ENCODE measurements around the gene PLCB2.

Gene PLCB2

DNA sequence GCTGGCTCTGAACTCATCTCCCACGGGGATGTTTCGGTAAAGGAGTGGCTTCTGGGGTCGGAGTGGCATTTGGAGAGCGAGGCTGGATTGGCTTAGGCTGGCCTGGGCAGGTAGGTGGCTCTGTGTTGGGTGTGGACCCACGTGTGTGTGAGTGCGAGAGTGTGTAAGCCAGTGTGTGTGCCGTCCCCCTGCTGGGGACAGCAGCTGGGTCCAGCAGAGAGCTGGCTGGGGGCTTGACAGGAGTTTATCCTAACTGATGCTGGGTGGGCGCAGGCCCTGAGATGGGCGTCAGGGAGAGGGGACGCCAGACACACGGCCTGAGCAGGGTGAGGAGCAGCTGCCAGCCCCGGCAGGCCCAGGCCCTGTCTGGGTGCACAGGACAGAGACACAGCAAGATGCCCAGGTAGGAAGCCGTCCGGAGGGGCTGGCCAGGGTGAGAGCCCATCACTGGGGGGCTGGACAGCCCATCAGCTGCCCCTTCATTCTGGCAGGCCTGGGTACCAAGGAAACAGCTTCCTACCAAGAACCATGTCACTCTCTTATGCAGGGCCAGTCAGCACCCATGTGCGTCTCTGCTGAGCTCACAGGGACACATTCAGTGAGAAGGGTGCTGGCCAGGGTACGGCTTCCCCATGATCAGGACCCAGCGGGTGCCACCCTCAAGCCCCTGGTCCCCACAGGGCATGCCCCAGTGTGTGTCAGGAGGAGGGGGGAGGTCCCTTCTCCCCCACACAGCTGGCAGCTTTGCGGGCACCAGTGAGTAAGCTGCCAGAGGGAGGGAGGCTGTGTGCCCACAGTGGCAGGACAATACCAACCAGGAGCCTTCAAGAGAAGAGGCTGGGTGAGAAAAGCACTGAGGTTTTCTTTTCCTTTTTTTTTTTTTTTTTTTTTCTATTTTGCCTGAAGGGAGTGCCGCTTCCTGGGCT lies 67.8 kb downstream of the PLCB2 start:
- WGBS, 2 experiments (ENCODE audit: insufficient coverage in 2 of 2): 87 to 88% methylated on average over 14 to 16 of the region's 19 CpGs
- Histone ChIP-seq H3K4me3 (ENCODE audit: extremely low read depth, insufficient read depth, low read length, poor library complexity, severe bottlenecking) (no peak overlapping the region), H3K36me3 (ENCODE audit: control insufficient read depth, insufficient read depth, low read length) (no peaks in the 10 kb centered on the region), H3K27ac (ENCODE audit: low read depth, low read length, severe bottlenecking) (no peak overlapping the region), H3K4me1 (ENCODE audit: control insufficient read depth, insufficient read depth, low read length, poor library complexity, severe bottlenecking) (peaks cover 14% of the 10 kb centered on the region), H3K9me3 (ENCODE audit: control insufficient read depth, low read length) (no peaks in the 10 kb centered on the region)

DNA sequence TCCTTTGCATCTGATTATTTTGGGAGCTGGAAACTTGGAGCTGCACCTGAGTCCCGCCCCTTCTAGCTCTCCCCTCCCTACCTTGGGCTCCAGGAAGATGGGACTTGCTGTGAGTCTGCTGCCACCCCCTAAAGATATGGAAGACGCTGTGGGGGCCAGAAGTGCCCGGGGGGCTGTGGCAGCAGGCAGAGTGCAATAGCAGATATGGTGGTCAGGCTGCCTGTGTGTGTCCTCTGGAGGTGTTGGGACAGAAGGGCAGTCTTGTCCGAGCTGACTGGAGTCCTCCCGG lies 68.4 kb downstream of the PLCB2 start:
- no peaks in the 10 kb centered on the region for H3K36me3 ChIP-seq (ENCODE audit: control insufficient read depth, insufficient read depth, low read length)
- H3K4me1 ChIP-seq (ENCODE audit: control insufficient read depth, insufficient read depth, low read length, poor library complexity, severe bottlenecking): peaks cover 18% of the 10 kb centered on the region
- peak overlapping the region; percentile 3 for H3K4me3 ChIP-seq (ENCODE audit: extremely low read depth, insufficient read depth, low read length, poor library complexity, severe bottlenecking)
- no peak overlapping the region for H3K27ac ChIP-seq (ENCODE audit: low read depth, low read length, severe bottlenecking)
- 38 to 65% methylated on average over 3 to 4 of the region's 5 CpGs for WGBS, 2 experiments (ENCODE audit: insufficient coverage in 2 of 2)
- no peaks in the 10 kb centered on the region for H3K9me3 ChIP-seq (ENCODE audit: control insufficient read depth, low read length)

DNA sequence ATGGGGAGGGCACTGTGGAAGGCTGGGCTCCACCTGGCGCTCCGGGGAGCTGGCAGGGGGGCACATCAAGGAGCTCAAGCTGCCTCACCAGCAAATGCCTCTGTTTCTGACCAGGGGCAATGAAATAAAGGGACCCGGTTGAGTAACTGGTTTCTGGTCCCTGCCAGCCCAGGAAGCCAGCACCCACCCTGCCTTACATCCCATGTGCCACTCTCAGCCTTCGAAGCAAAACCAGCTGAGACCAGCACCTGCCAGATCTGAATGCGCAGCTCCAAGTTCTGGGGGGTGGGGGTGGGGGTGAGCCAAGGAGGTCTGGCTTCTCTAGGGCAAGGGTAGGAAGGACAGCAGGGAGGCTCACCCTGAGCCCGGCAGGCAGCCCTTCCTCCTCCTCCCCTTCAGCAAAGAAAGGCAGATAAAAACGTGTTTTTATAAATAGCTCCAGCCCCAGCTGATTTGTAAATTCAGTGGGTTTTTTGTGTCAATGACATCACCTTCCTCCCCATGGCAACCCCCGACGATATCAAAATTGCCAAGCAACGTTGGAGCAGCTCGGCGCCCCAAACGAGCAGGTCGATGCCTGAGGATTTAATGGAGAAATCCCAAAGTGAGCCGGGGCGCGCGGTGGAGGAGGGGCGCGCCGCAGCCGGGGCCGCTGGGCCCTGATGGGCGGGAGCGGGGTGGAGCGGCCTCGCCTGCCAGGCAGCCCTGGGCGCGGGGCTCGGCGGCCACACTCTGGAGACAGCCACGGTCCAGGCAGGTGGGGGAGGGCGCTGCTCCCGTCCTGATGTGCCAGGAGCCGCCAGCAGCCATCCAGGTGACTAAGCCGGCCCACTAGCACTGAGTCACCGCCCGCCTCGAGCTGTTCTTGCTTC lies 69.0 kb downstream of the PLCB2 start, which contains the start of gene PAK6:
PAK6 (plus strand) TSS at position 532 of the 872 bp plus-strand sequence. CDS start 25,723 bp downstream, outside the sequence.
- Histone ChIP-seq H3K4me1 (ENCODE audit: control insufficient read depth, insufficient read depth, low read length, poor library complexity, severe bottlenecking) (peaks cover 18% of the 10 kb centered on the region), H3K9me3 (ENCODE audit: control insufficient read depth, low read length) (no peaks in the 10 kb centered on the region), H3K27ac (ENCODE audit: low read depth, low read length, severe bottlenecking) (no peak within 1 kb of the TSS), H3K4me3 (ENCODE audit: extremely low read depth, insufficient read depth, low read length, poor library complexity, severe bottlenecking) (peak within 1 kb of the TSS; percentile 3), H3K36me3 (ENCODE audit: control insufficient read depth, insufficient read depth, low read length) (no peaks in the 10 kb centered on the region)
- 6% methylated on average over 23 of the region's 39 CpGs for WGBS, 2 experiments (ENCODE audit: insufficient coverage in 2 of 2)

Data from mesodermal cell (in vitro differentiated cells).